ENCODE results near the gene ITPK1. TPM values are rescaled to one million over a fixed set of nuclear protein-coding genes. Genes with fewer than 3 reads are reported as not detected.
A peak's percentile ranks its signal among the peaks of the same experiment; 100 is the strongest.

ITPK1 gene
- total and polyA plus RNA-seq, 7 experiments from 2014 or later, result 10.2 to 71.8 (median 21.3) TPM

DNA sequence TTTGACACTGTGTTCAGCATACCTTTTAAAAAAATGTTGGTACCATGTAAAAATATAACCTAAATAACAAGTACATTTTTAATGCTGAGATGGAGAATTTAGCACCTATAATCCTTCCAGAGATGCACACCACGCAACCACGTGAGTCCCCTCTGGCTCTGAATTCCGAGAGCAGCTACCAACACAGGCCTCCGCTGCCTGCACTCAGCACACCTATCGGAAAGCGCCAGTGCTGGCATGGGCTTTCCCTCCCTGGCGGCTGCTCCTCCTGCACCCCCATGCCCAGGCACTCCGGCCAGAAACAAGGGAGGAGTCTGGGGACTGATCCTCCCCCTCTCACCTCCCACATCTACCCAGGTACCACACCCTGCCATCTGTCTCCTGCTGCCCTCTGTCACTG is 47.0 kb downstream of the ITPK1 start:
- DNase-seq, result no peak
- Histone ChIP-seq H3K36me3 (ENCODE audit: control insufficient read depth in 2 of 3, insufficient read depth in 3 of 3, low read length in 3 of 3) (no peaks in the 10 kb centered on the region), H3K4me1 (ENCODE audit: control insufficient read depth in 2 of 2, insufficient read depth in 2 of 2, low read length in 2 of 2) (peaks cover 11 to 21% of the 10 kb centered on the region in 2 donors), H3K4me3 (ENCODE audit: low read length) (no peak overlapping the region), H3K9me3 (ENCODE audit: control insufficient read depth in 2 of 3, low read length in 3 of 3) (no peaks in the 10 kb centered on the region), H3K27me3 (ENCODE audit: control insufficient read depth in 2 of 2, insufficient read depth in 2 of 2, low read length in 2 of 2) (no peaks in the 10 kb centered on the region), H3K27ac (ENCODE audit: low read depth, low read length) (no peak overlapping the region)
- Mint-ChIP-seq H3K36me3 (peaks cover 0 to 12% (median 0%) of the 10 kb centered on the region in 5 donors), H3K27ac (peak overlapping the region in 2 of 9 donors; percentile 16 to 65), H3K4me3 (no peak overlapping the region), H3K9me3 (no peaks in the 10 kb centered on the region), H3K4me1 (peaks cover 42 to 56% (median 45%) of the 10 kb centered on the region in 7 donors), H3K27me3 (no peaks in the 10 kb centered on the region)
- no peak for ATAC-seq
- ChIA-PET POLR2A (no interaction called here), CTCF (no interaction called here)
- intact Hi-C loops (cut with micrococcal nuclease), result loop anchor here in 1 of 2 donors (5.0 kb wide), 1 partner anchor 34 kb away; no protein-coding TSS in a partner anchor

GRCh38 chr14:93067088-93067487 is 48.6 kb downstream of the ITPK1 start:
- peaks cover 31 to 48% (median 38%) of the 10 kb centered on the region in 7 donors for H3K4me1 Mint-ChIP-seq
- peak overlapping the region in 4 of 9 donors; percentile 19 to 93 (median 40) for H3K27ac Mint-ChIP-seq
- ATAC-seq (no peak), DNase-seq (no peak)
- CTCF ChIA-PET, result no interaction called here
- intact Hi-C loops (cut with micrococcal nuclease), result loop anchor here in 1 of 2 donors (5.0 kb wide), 1 partner anchor 35 kb away; no protein-coding TSS in a partner anchor
- Histone ChIP-seq H3K27ac (ENCODE audit: low read depth, low read length) (no peak overlapping the region), H3K36me3 (ENCODE audit: control insufficient read depth in 2 of 3, insufficient read depth in 3 of 3, low read length in 3 of 3) (no peaks in the 10 kb centered on the region), H3K4me3 (ENCODE audit: low read length) (no peak overlapping the region), H3K9me3 (ENCODE audit: control insufficient read depth in 2 of 3, low read length in 3 of 3) (no peaks in the 10 kb centered on the region), H3K27me3 (ENCODE audit: control insufficient read depth in 2 of 2, insufficient read depth in 2 of 2, low read length in 2 of 2) (no peaks in the 10 kb centered on the region), H3K4me1 (ENCODE audit: control insufficient read depth in 2 of 2, insufficient read depth in 2 of 2, low read length in 2 of 2) (peaks cover 11 to 21% of the 10 kb centered on the region in 2 donors)
- POLR2A ChIA-PET, result no interaction called here
- no peaks in the 10 kb centered on the region for H3K9me3 Mint-ChIP-seq
- H3K36me3 Mint-ChIP-seq, result peaks cover 0 to 6% (median 0%) of the 10 kb centered on the region in 5 donors
- no peaks in the 10 kb centered on the region for H3K27me3 Mint-ChIP-seq
- H3K4me3 Mint-ChIP-seq, result peak overlapping the region in 2 of 10 donors; percentile 25 to 50

DNA sequence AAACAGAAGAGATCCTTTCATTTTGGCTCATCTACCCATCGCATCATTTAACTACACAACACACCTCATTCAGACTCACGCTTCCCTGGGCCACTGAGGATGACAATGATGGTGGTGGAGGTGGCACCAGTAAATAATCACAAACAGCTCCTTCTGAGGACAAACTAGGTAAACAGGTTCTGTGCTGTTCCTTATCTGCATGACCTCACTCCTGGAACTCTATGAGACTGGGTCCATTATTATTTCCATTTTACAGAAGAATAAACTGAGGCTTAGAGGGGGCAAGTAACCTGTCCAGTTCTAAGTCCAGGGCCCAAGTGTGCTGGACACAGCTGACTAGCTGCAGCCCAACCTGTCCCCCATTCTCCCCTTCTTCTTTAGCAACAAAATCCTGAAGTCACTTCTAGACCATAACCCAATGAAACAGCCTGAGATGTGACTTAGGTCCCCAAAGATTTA is 50.4 kb downstream of the ITPK1 start:
- H3K4me3 Mint-ChIP-seq, result peak overlapping the region in 5 of 10 donors; percentile 3 to 74 (median 58)
- H3K27me3 Mint-ChIP-seq, result no peaks in the 10 kb centered on the region
- CTCF ChIA-PET, result no interaction called here
- H3K36me3 Mint-ChIP-seq, result peaks cover 0 to 6% (median 1%) of the 10 kb centered on the region in 5 donors
- H3K4me3 ChIP-seq (ENCODE audit: low read length), result no peak overlapping the region
- H3K4me1 ChIP-seq (ENCODE audit: control insufficient read depth in 2 of 2, insufficient read depth in 2 of 2, low read length in 2 of 2), result peaks cover 11 to 21% of the 10 kb centered on the region in 2 donors
- intact Hi-C loops (cut with micrococcal nuclease), result loop anchor here in 1 of 2 donors (5.0 kb wide), 1 partner anchor 37 kb away; no protein-coding TSS in a partner anchor
- H3K4me1 Mint-ChIP-seq, result peaks cover 39 to 55% (median 49%) of the 10 kb centered on the region in 7 donors
- POLR2A ChIA-PET, result no interaction called here
- ATAC-seq (no peak), DNase-seq (no peak)
- H3K27ac ChIP-seq (ENCODE audit: low read depth, low read length), result peak overlapping the region; percentile 33
- no peaks in the 10 kb centered on the region for H3K36me3 ChIP-seq (ENCODE audit: control insufficient read depth in 2 of 3, insufficient read depth in 3 of 3, low read length in 3 of 3)
- H3K9me3 ChIP-seq (ENCODE audit: control insufficient read depth in 2 of 3, low read length in 3 of 3), result no peaks in the 10 kb centered on the region
- H3K27ac Mint-ChIP-seq, result peak overlapping the region in 7 of 9 donors; percentile 54 to 93 (median 72)
- no peaks in the 10 kb centered on the region for H3K9me3 Mint-ChIP-seq
- H3K27me3 ChIP-seq (ENCODE audit: control insufficient read depth in 2 of 2, insufficient read depth in 2 of 2, low read length in 2 of 2), result no peaks in the 10 kb centered on the region

GRCh38 chr14:93064411-93065271 is 51.1 kb downstream of the ITPK1 start:
- DNase-seq, result no peak
- CTCF ChIA-PET, result interaction anchor here (1.4 kb wide), 1 partner anchor 49 kb away, joined by 4 read pairs; no protein-coding TSS in a partner anchor
- Mint-ChIP-seq H3K9me3 (no peaks in the 10 kb centered on the region), H3K4me3 (peak overlapping the region in 1 of 10 donors; percentile 74), H3K4me1 (peaks cover 44 to 58% (median 54%) of the 10 kb centered on the region in 7 donors), H3K36me3 (peaks cover 0 to 6% (median 1%) of the 10 kb centered on the region in 5 donors), H3K27me3 (no peaks in the 10 kb centered on the region), H3K27ac (peak overlapping the region in 4 of 9 donors; percentile 45 to 93 (median 76))
- intact Hi-C loops (cut with micrococcal nuclease), result loop anchor here in 1 of 2 donors (5.0 kb wide), 1 partner anchor 38 kb away; no protein-coding TSS in a partner anchor
- no peak for ATAC-seq
- no peak overlapping the region for H3K4me3 ChIP-seq (ENCODE audit: low read length)
- POLR2A ChIA-PET, result no interaction called here
- H3K36me3 ChIP-seq (ENCODE audit: control insufficient read depth in 2 of 3, insufficient read depth in 3 of 3, low read length in 3 of 3), result no peaks in the 10 kb centered on the region
- no peak overlapping the region for H3K27ac ChIP-seq (ENCODE audit: low read depth, low read length)
- H3K9me3 ChIP-seq (ENCODE audit: control insufficient read depth in 2 of 3, low read length in 3 of 3), result no peaks in the 10 kb centered on the region
- H3K27me3 ChIP-seq (ENCODE audit: control insufficient read depth in 2 of 2, insufficient read depth in 2 of 2, low read length in 2 of 2), result no peaks in the 10 kb centered on the region
- peaks cover 11 to 21% of the 10 kb centered on the region in 2 donors for H3K4me1 ChIP-seq (ENCODE audit: control insufficient read depth in 2 of 2, insufficient read depth in 2 of 2, low read length in 2 of 2)

DNA sequence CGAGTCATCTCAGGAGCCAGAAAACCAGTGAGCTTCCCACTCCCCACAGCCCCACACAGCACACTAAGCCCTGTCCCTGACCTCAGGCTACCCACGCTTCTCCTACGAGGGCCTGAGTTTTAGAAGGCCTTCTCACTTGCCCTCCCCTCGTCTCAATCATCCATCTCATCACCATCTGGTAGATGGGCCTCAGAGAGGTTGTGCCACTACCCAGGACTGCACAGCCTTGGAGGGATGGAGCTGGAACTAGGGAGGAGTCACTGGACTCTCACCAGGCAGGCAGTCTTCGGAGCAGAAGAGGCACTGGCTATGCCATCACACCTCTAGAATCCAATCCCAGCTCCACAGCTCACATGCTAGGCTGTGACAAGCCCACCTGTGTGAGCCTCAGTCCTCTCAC is 52.3 kb downstream of the ITPK1 start:
- Histone ChIP-seq H3K9me3 (ENCODE audit: control insufficient read depth in 2 of 3, low read length in 3 of 3) (no peaks in the 10 kb centered on the region), H3K27ac (ENCODE audit: low read depth, low read length) (no peak overlapping the region), H3K4me1 (ENCODE audit: control insufficient read depth in 2 of 2, insufficient read depth in 2 of 2, low read length in 2 of 2) (peaks cover 11 to 21% of the 10 kb centered on the region in 2 donors), H3K27me3 (ENCODE audit: control insufficient read depth in 2 of 2, insufficient read depth in 2 of 2, low read length in 2 of 2) (no peaks in the 10 kb centered on the region), H3K4me3 (ENCODE audit: low read length) (no peak overlapping the region), H3K36me3 (ENCODE audit: control insufficient read depth in 2 of 3, insufficient read depth in 3 of 3, low read length in 3 of 3) (no peaks in the 10 kb centered on the region)
- no peak for DNase-seq
- CTCF ChIA-PET, result interaction anchor here (1.4 kb wide), 1 partner anchor 50 kb away, joined by 4 read pairs; no protein-coding TSS in a partner anchor
- H3K4me1 Mint-ChIP-seq, result peaks cover 41 to 56% (median 48%) of the 10 kb centered on the region in 7 donors
- H3K27me3 Mint-ChIP-seq, result no peaks in the 10 kb centered on the region
- no peak overlapping the region for H3K27ac Mint-ChIP-seq
- H3K9me3 Mint-ChIP-seq, result no peaks in the 10 kb centered on the region
- POLR2A ChIA-PET, result no interaction called here
- intact Hi-C loops (cut with micrococcal nuclease), result no loop called here
- no peak for ATAC-seq
- peaks cover 0 to 4% (median 1%) of the 10 kb centered on the region in 5 donors for H3K36me3 Mint-ChIP-seq
- no peak overlapping the region for H3K4me3 Mint-ChIP-seq

DNA sequence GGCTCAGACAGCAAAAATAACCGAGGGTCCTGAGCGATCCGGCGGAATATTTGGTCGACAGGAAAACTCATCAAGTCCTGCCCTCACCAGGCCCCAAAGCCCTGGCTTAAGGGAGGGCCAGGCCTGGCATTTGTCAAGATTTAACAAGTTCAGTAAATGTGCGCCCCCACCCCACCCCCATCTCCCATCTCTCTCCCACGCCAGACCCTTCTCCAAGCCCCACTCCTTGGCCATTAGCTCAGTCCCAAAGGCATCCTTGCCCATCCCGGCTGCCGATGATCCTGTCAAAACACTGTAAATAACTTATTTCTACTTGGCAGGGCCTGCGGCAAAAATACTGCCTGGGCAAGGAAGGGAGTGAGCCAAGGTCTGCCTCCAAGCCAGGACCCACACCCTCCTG is 52.8 kb downstream of the ITPK1 start:
- Mint-ChIP-seq H3K27ac (peak overlapping the region in 2 of 9 donors; percentile 29 to 81), H3K36me3 (peaks cover 0 to 4% (median 1%) of the 10 kb centered on the region in 5 donors), H3K9me3 (no peaks in the 10 kb centered on the region), H3K27me3 (no peaks in the 10 kb centered on the region), H3K4me3 (peak overlapping the region in 1 of 10 donors; percentile 25), H3K4me1 (peaks cover 41 to 51% (median 45%) of the 10 kb centered on the region in 7 donors)
- Histone ChIP-seq H3K9me3 (ENCODE audit: control insufficient read depth in 2 of 3, low read length in 3 of 3) (no peaks in the 10 kb centered on the region), H3K36me3 (ENCODE audit: control insufficient read depth in 2 of 3, insufficient read depth in 3 of 3, low read length in 3 of 3) (no peaks in the 10 kb centered on the region), H3K4me1 (ENCODE audit: control insufficient read depth in 2 of 2, insufficient read depth in 2 of 2, low read length in 2 of 2) (peaks cover 11 to 21% of the 10 kb centered on the region in 2 donors), H3K27ac (ENCODE audit: low read depth, low read length) (no peak overlapping the region), H3K27me3 (ENCODE audit: control insufficient read depth in 2 of 2, insufficient read depth in 2 of 2, low read length in 2 of 2) (no peaks in the 10 kb centered on the region), H3K4me3 (ENCODE audit: low read length) (no peak overlapping the region)
- ChIA-PET CTCF (no interaction called here), POLR2A (no interaction called here)
- no peak for DNase-seq
- intact Hi-C loops (cut with micrococcal nuclease), result no loop called here
- ATAC-seq, result no peak
